Fibroblast of pulmonary artery (primary cell): ENCODE measurements around the gene LCP1.

ENCODE experiments used
- DNase-seq: peaks from one replicate; pipeline ENCODE4 v3.0.0-alpha.2; 2010; ENCODE audit warnings: low read depth
- H3K4me3 ChIP-seq: replicated peaks from 2 replicates; pipeline ENCODE4 v1.5.1; 2011; ENCODE audit warnings: low read depth, mild to moderate bottlenecking, control low read depth, low read length, moderate library complexity
- CTCF ChIP-seq: IDR thresholded peaks from 2 replicates; pipeline ENCODE4 v1.5.1; 2011; ENCODE audit warnings: mild to moderate bottlenecking, control low read depth, low read length, inconsistent platforms; ENCODE audit errors: missing control alignments

LCP1 gene

DNA sequence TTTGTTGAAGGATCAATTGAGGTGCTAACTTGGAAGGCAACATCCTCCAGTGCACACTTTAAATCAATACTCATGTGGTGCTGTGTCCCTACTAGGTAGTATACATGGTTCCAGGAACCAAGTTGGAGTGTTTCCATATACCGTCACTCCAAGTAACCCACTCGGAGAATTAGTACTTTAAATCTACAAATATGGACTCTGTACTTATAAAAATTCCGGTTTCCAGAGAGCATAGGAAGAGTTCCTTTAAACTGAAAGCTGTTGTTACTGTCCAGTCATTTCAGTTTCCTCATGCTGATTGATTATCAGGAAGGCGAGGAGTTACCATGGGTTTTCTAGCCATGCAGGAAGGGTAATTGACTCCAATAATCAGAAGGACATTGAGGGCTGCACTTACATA, 84.3 kb downstream of the LCP1 start:
- no peak for DNase-seq
- H3K4me3 ChIP-seq: no peak overlapping the region
- no peak for TF ChIP-seq CTCF

GRCh38 chr13:46097015-46097414, 85.0 kb downstream of the LCP1 start:
- TF ChIP-seq CTCF: no peak
- H3K4me3 ChIP-seq: no peak overlapping the region
- no peak for DNase-seq

DNA sequence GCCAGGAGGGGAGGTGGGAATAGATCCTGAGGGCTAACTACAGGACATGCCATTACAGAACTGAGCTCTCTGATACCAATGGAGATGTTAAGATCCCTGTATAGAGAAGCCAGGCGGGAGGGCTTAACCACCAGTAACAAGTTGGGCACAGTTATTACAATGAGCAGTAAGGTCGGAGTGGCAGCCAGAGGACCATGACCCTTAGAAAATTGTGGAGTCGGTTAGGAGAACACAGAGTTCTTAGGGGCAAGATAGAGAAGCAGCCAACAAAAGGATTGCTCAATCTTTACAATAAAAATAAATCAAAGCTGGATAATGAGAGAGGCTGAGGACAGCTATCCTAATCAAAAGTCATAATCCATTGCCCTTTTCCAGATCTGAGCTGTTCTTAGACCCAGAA, 87.5 kb downstream of the LCP1 start:
- H3K4me3 ChIP-seq: no peak overlapping the region
- DNase-seq: no peak
- TF ChIP-seq CTCF: no peak

DNA sequence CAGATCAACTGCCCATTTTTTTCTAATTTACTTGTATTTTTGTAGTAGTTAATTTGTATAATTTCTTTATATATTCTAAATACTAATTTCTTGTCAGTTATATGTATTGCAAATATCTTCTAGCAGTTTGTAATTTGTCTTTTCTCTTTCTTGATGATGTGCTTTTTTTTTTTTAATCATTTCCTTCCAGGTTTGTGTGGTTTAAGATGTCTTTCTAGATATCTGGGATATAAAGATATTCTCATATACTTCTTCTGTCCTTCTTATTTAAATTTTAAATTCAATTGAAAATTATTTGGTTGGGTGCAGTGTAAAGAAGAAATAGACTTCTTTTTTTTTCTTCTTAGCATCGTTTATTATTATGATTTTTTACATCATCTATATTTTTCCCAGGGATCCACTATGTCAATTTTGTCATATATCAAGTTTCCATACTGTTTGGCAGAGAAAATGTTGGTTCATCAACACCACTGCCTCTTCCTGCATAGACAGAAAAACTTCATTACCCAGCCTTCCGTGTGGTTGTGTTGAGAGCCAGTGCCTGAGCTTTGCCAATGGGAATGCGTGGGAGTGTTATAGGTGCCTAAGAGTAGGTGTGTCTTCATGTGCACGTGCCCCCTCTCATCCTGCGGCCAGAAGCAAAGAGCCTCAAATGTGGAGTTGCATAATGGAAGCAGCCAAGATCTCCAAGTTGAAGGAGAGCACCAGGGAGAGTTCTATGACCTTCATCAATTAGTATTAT, 93.0 kb downstream of the LCP1 start:
- no peak for DNase-seq
- no peak for TF ChIP-seq CTCF
- H3K4me3 ChIP-seq: no peak overlapping the region

DNA sequence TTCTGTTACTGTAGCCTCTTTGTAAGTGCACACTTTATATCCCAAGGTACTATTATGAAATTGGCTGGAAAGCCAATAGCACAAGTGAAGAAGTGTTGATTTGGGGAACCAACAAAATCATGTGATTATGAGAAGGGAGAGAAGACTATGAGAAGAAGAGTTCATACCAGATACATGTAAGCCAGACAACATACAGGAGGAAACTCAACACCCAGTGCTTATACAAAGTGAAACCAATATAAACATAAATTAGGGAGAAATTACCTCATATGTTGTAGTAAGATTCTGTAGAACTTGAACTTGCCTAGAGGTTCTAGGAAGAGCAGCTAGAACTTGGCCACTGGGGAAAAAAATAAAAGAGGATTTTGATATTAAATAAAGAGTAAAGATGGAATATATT, 94.5 kb downstream of the LCP1 start:
- H3K4me3 ChIP-seq: no peak overlapping the region
- no peak for TF ChIP-seq CTCF
- no peak for DNase-seq

DNA sequence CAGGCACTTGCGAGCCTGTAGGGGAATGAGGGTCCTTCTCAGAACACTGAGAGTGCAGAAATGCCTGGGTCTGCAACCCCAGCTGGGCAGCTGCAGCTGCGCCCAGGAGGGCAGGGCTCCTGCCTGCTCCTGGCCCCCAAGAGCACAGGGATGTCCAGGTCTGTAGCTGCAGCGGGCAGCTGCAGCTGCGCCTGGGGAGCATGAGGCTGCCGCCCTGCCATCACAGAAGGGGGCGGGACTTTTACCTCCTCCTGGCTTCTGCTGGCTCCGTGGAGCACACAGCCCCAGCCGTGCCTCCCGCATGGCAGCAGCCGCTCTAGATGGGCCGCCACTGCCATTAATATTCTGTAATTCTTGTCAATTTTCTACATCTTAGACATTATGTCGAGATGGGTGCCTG, 95.0 kb downstream of the LCP1 start:
- no peak for TF ChIP-seq CTCF
- DNase-seq: no peak
- no peak overlapping the region for H3K4me3 ChIP-seq

DNA sequence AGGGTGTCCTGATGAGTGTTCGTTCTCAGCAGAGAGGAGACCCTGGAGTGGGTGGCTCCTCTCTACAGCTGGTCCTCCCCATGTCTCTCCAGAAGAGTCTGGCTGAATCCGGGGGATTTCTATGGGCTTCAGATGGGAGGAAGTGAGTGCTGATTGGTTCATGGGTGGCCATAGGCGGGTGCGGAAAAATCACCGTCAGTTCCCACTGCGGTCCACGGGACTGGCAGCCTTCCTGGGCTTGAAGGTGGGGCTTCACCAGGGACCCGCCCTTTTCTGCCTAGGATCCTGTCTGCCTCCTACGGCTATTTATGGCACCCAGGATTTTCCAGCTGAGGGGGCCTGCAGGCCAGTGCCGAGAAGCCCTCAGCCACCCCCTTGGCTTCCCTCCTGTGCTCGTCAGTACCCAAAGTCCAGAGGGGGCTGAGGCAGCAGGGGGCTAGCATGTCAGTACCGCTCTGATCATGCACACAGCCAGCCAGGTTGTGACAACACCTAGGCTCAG, 95.5 kb downstream of the LCP1 start:
- no peak for TF ChIP-seq CTCF
- no peak for DNase-seq
- no peak overlapping the region for H3K4me3 ChIP-seq
